GM12878 (cell line): ENCODE measurements around the gene ALDH1A2. TPM values are rescaled to one million over a fixed set of nuclear protein-coding genes. Genes with fewer than 3 reads are reported as not detected.
A peak's percentile ranks its signal among the peaks of the same experiment; 100 is the strongest.

Experiments
- ATAC-seq: fragments of 200-7000 bp; cut with Tn5 transposase; 3 replicates; pipeline ENCODE4 v1.9.1; 2020; ENCODE audit warnings: mild to moderate bottlenecking, moderate library complexity
- BruUV-seq: library from RNA; stranded (reverse); fragments of 400-500 nt; replicated peaks from 2 replicates; lab custom pipeline; 2021; lab: Mats Ljungman, UMichigan
- CTCF ChIA-PET: fragments of 300-600 bp; sonication (Branson Sonifier 250); formaldehyde crosslinking; extraction: SDS; loops from one replicate; lab custom pipeline; 2021; ENCODE audit warnings: inconsistent platforms; lab: Yijun Ruan, JAX
- POLR2A ChIA-PET: fragments of 350-600 bp; formaldehyde crosslinking; extraction: SDS; loops from one replicate; lab custom pipeline; 2021; ENCODE audit warnings: inconsistent platforms; lab: Charles Lee
- RAD21 ChIA-PET: fragments of 300-600 bp; sonication (Branson Sonifier 250); formaldehyde crosslinking; loops from one replicate; lab custom pipeline; 2023; ENCODE audit warnings: antibody characterized with exemption; ENCODE audit not compliant: unreplicated experiment; lab: Charles Lee
- SMC1A ChIA-PET: fragments of 300-600 bp; sonication (Branson Sonifier 250); formaldehyde crosslinking; loops from one replicate; lab custom pipeline; 2023; ENCODE audit not compliant: unreplicated experiment, uncharacterized antibody; lab: Charles Lee
- DNase-seq: peaks from one replicate; pipeline ENCODE4 v3.0.0-alpha.2; 2011; ENCODE audit warnings: low read depth, low spot score
- FAIRE-seq: peaks from 3 replicates; lab custom pipeline; 2011; peaks lifted over from hg19 to GRCh38; lab: Jason Lieb, UNC
- H2AFZ ChIP-seq: 2 replicates; pipeline ENCODE4 v1.6.0; 2011; ENCODE audit warnings: low read depth, low read length, control low read depth; ENCODE audit not compliant: control insufficient read depth
- H3K27ac ChIP-seq: 2 replicates; pipeline ENCODE4 v1.5.1; 2011; ENCODE audit warnings: control low read depth; ENCODE audit not compliant: control insufficient read depth, insufficient read depth
- H3K27me3 ChIP-seq, 2 experiments: replicated peaks in 1 of 2; 2 replicates each; pipeline versions ENCODE4 v1.6.0 to v1.6.1; 2011; ENCODE audit warnings: low read length in 1 of 2; ENCODE audit not compliant: control insufficient read depth in 2 of 2, insufficient read depth in 2 of 2
- H3K36me3 ChIP-seq, 2 experiments: 2 replicates each; pipeline ENCODE4 v1.5.1; 2011; ENCODE audit warnings: low read length in 1 of 2; ENCODE audit not compliant: control insufficient read depth in 2 of 2, insufficient read depth in 2 of 2
- H3K4me1 ChIP-seq: 2 replicates; pipeline ENCODE4 v1.6.1; 2011; ENCODE audit warnings: mild to moderate bottlenecking, low read length, moderate library complexity, mixed read lengths; ENCODE audit not compliant: control insufficient read depth, insufficient read depth
- H3K4me2 ChIP-seq: 2 replicates; pipeline ENCODE4 v1.6.0; 2011; ENCODE audit warnings: control low read depth; ENCODE audit not compliant: control insufficient read depth, insufficient read depth
- H3K4me3 ChIP-seq: fragments of 200-600 bp; sonication (generic); 2 replicates; pipeline ENCODE4 v1.5.1; 2016
- H3K79me2 ChIP-seq: 2 replicates; pipeline ENCODE4 v1.6.0; 2011; ENCODE audit warnings: low read length; ENCODE audit not compliant: control insufficient read depth, insufficient read depth
- H3K9ac ChIP-seq: 2 replicates; pipeline ENCODE4 v1.8.0; 2011; ENCODE audit warnings: low read length, control low read depth, mixed read lengths; ENCODE audit not compliant: control insufficient read depth, insufficient read depth
- H3K9me3 ChIP-seq: replicated peaks from 3 replicates; pipeline ENCODE4 v1.5.1; 2011; ENCODE audit warnings: mild to moderate bottlenecking, low read length; ENCODE audit not compliant: control insufficient read depth, insufficient read depth
- H4K20me1 ChIP-seq: 2 replicates; pipeline ENCODE4 v1.6.0; 2011; ENCODE audit not compliant: control insufficient read depth, insufficient read depth
- BCL11A ChIP-seq: IDR thresholded peaks from 2 replicates; pipeline ENCODE4 v1.6.1; 2011; ENCODE audit warnings: low read depth, low read length
- CBX5 ChIP-seq: sonication (generic); IDR thresholded peaks from 2 replicates; pipeline ENCODE4 v1.6.1; 2016; ENCODE audit warnings: low read depth, moderate library complexity, mild to moderate bottlenecking, inconsistent platforms
- CEBPZ ChIP-seq: fragments of 150-350 bp; IDR thresholded peaks from 2 replicates; pipeline ENCODE4 v1.6.1; 2016; ENCODE audit warnings: low read depth, low read length
- CHD1 ChIP-seq: IDR thresholded peaks from 2 replicates; pipeline ENCODE4 v1.6.1; 2012; ENCODE audit warnings: low read depth, low read length, improper control_type of control experiment
- CHD4 ChIP-seq: fragments of 200-600 bp; sonication (generic); IDR thresholded peaks from 2 replicates; pipeline ENCODE4 v1.6.1; 2016; ENCODE audit warnings: mild to moderate bottlenecking
- CREB1 ChIP-seq: IDR thresholded peaks from 2 replicates; pipeline ENCODE4 v1.6.1; 2012; ENCODE audit warnings: low read depth, mild to moderate bottlenecking, inconsistent platforms
- EGR1 ChIP-seq, 2 experiments: IDR thresholded peaks; 1 replicate in 1 of 2; 2 replicates in 1 of 2; pipeline ENCODE4 v1.6.1; 2011 to 2012; ENCODE audit warnings: low read depth in 2 of 2, low read length in 2 of 2, borderline replicate concordance in 1 of 2, mild to moderate bottlenecking in 1 of 2, moderate library complexity in 1 of 2
- EZH2 ChIP-seq: IDR thresholded peaks from 2 replicates; pipeline ENCODE4 v1.6.1; 2012; ENCODE audit warnings: low read depth, mild to moderate bottlenecking, control low read depth, inconsistent platforms, low read length, borderline replicate concordance; ENCODE audit not compliant: control insufficient read depth
- JUNB ChIP-seq: IDR thresholded peaks from 2 replicates; pipeline ENCODE4 v1.6.1; 2016; ENCODE audit warnings: antibody characterized with exemption, mild to moderate bottlenecking
- NFYA ChIP-seq: IDR thresholded peaks from 2 replicates; pipeline ENCODE4 v1.6.1; 2011; ENCODE audit warnings: low read depth, mild to moderate bottlenecking, low read length, improper control_type of control experiment, borderline replicate concordance
- NR2C2 ChIP-seq: IDR thresholded peaks from 2 replicates; pipeline ENCODE4 v1.6.1; 2011; ENCODE audit warnings: borderline replicate concordance, low read depth; ENCODE audit not compliant: control insufficient read depth, insufficient read length
- PAX8 ChIP-seq: fragments of 450-650 bp; IDR thresholded peaks from 2 replicates; pipeline ENCODE4 v1.6.1; 2017; ENCODE audit warnings: mild to moderate bottlenecking, moderate library complexity
- RFX5 ChIP-seq: IDR thresholded peaks from 2 replicates; pipeline ENCODE4 v1.6.1; 2011; ENCODE audit warnings: low read depth, low read length, improper control_type of control experiment
- SMAD1 ChIP-seq: fragments of 450-650 bp; IDR thresholded peaks from 2 replicates; pipeline ENCODE4 v1.6.1; 2018; ENCODE audit warnings: mild to moderate bottlenecking, low read depth; ENCODE audit not compliant: partially characterized antibody
- TCF3 ChIP-seq: IDR thresholded peaks from 2 replicates; pipeline ENCODE4 v1.6.1; 2012; ENCODE audit warnings: low read depth, mild to moderate bottlenecking, low read length, borderline replicate concordance; ENCODE audit not compliant: insufficient read depth
- ZBED1 ChIP-seq: IDR thresholded peaks from 2 replicates; pipeline ENCODE4 v1.6.1; 2016; ENCODE audit warnings: borderline replicate concordance
- ZNF217 ChIP-seq: fragments of 450-650 bp; IDR thresholded peaks from 2 replicates; pipeline ENCODE4 v1.6.1; 2017; ENCODE audit warnings: antibody characterized with exemption, mild to moderate bottlenecking
- ZNF622 ChIP-seq: fragments of 450-650 bp; IDR thresholded peaks from 2 replicates; pipeline ENCODE4 v1.6.1; 2017; ENCODE audit warnings: mild to moderate bottlenecking, inconsistent platforms
- WGBS: methylation state at CpG from one replicate; pipeline ENCODE4 v1.1.6; 2016; ENCODE audit warnings: low lambda C conversion rate; ENCODE audit not compliant: insufficient replicate concordance, insufficient coverage; ENCODE audit errors: missing lambda C conversion rate; 5-methylcytosine and 5-hydroxymethylcytosine counted together
- in situ Hi-C: fragments of 300-500 bp; cut with MboI; formaldehyde crosslinking; loops from 9 replicates; pipeline ENCODE4 v1.14.3; 2018; ENCODE audit warnings: mixed read lengths
- intact Hi-C: fragments of 100-400 bp; cut with micrococcal nuclease; formaldehyde crosslinking; loops from one replicate; pipeline ENCODE4 v1.14.2; 2022; ENCODE audit not compliant: unreplicated experiment
- polyA plus RNA-seq, 11 experiments: library from polyadenylated mRNA; depleted of rRNA in 4 of 11; unstranded in 6 of 11; stranded (reverse) in 5 of 11; fragments of >200 nt; fragmentation: Nextera tagmentation in 4 of 11; fragmentation: Illumina TruSeq in 1 of 11; extraction: Ambion mirVana in 4 of 11; extraction: Trizol in 1 of 11; gene quantifications; 1 replicate in 1 of 11; 2 replicates in 10 of 11; pipeline versions ENCODE4 v1.2.1 to v1.2.3, GENCODE V29; 2011 to 2016; ENCODE audit warnings: inconsistent platforms in 2 of 11, missing spikeins in 2 of 11, low read depth in 1 of 11
- total RNA-seq, 4 experiments: library from RNA; depleted of rRNA in 3 of 4; stranded (reverse); fragments of >200 nt in 3 of 4; fragmentation: Illumina TruSeq in 1 of 4; extraction: Trizol in 1 of 4; gene quantifications; 2 replicates each; pipeline versions ENCODE4 v1.2.1 to v1.2.3, GENCODE V29; 2013 to 2021
- TF ChIP-seq, protein P1 (sequence below), 3 experiments: IDR thresholded peaks in 2 of 3; conservative IDR thresholded peaks in 1 of 3; 2 replicates each; pipeline ENCODE4 v1.5.1; 2011; ENCODE audit warnings: low read depth in 3 of 3, low read length in 3 of 3, mild to moderate bottlenecking in 3 of 3, control low read depth in 2 of 3, moderate library complexity in 2 of 3, inconsistent platforms in 1 of 3, mixed read lengths in 1 of 3; ENCODE audit not compliant: control insufficient read depth in 2 of 3, insufficient read depth in 1 of 3; ENCODE audit errors: extremely low read depth in 1 of 3

Gene ALDH1A2
- total and polyA plus RNA-seq, 10 of the 15 experiments (the other 5 are each of a cell fraction or from before 2014, with no cell fraction given) = 0.06 to 0.92 (median 0.18) TPM; not detected in 5

GRCh38 chr15:58070801-58071418, 5.4 kb upstream of the ALDH1A2 start (continued):
- TF ChIP-seq, protein P1, sequence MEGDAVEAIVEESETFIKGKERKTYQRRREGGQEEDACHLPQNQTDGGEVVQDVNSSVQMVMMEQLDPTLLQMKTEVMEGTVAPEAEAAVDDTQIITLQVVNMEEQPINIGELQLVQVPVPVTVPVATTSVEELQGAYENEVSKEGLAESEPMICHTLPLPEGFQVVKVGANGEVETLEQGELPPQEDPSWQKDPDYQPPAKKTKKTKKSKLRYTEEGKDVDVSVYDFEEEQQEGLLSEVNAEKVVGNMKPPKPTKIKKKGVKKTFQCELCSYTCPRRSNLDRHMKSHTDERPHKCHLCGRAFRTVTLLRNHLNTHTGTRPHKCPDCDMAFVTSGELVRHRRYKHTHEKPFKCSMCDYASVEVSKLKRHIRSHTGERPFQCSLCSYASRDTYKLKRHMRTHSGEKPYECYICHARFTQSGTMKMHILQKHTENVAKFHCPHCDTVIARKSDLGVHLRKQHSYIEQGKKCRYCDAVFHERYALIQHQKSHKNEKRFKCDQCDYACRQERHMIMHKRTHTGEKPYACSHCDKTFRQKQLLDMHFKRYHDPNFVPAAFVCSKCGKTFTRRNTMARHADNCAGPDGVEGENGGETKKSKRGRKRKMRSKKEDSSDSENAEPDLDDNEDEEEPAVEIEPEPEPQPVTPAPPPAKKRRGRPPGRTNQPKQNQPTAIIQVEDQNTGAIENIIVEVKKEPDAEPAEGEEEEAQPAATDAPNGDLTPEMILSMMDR (IDR thresholded peaks at IDR 0.05 in 2 of 3, conservative IDR thresholded peaks at IDR 0.05 in 1 of 3; ENCODE audit: control insufficient read depth in 2 of 3, extremely low read depth in 1 of 3, insufficient read depth in 1 of 3, low read depth in 3 of 3, low read length in 3 of 3) = peak; percentile 59 to 86 (median 80)
- TF ChIP-seq EGR1 (IDR thresholded peaks at IDR 0.05; ENCODE audit: borderline replicate concordance in 1 of 2, low read depth in 2 of 2, low read length in 2 of 2) (no peak), NR2C2 (no peak), CHD4 (no peak), CBX5 (no peak), NFYA (no peak), JUNB (no peak), PAX8 (no peak)

DNA sequence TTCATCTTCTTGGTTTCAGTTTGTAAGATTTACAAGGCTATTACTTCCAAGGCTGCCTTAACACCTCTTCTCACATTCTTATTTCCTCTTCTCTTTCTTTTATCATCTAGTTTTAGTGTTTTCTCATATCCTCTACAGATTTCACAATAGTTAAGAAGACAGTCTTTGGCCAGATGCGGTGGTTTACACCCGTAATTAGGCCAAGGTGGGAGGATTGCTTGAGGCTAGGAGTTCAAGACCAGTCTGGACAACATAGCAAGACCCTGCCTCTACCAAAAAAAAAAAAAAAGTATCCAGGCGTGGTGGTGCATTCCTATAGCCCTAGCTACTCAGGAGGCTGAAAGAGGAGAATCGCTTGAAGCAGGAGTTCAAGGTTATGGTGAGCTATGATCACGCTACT, 3.5 kb upstream of the ALDH1A2 start:
- Histone ChIP-seq H3K79me2 (no peaks in the 10 kb centered on the region), H3K4me2 (no peak overlapping the region), H3K27me3 (peaks cover 2 to 9% of the 10 kb centered on the region in 2 experiments), H3K36me3 (no peaks in the 10 kb centered on the region), H3K4me3 (no peak overlapping the region), H3K27ac (no peak overlapping the region), H3K9me3 (no peaks in the 10 kb centered on the region; the same call in 2 of the 3 replicates), H3K9ac (no peak overlapping the region), H4K20me1 (no peaks in the 10 kb centered on the region), H3K4me1 (no peaks in the 10 kb centered on the region), H2AFZ (no peak overlapping the region)
- no peak for ATAC-seq
- no peak for DNase-seq
- BruUV-seq = no TSS peak
- ChIA-PET CTCF (interaction anchor here (0.7 to 3.4 kb wide), 9 partner anchors 11 to 336 kb away, joined by 3 to 27 read pairs (median 13); no protein-coding TSS in a partner anchor), SMC1A (interaction anchor here (1.2 kb wide), 1 partner anchor 113 kb away, joined by 3 read pairs; no protein-coding TSS in a partner anchor), POLR2A (no interaction called here), RAD21 (interaction anchor here (3.3 kb wide), 1 partner anchor 209 kb away, joined by 14 read pairs; no protein-coding TSS in a partner anchor)
- WGBS = 32% methylated on average over 5 of the region's 5 CpGs
- in situ Hi-C loops (loop anchor here (5.0 kb wide), 1 partner anchor 202 kb away; no protein-coding TSS in a partner anchor), intact Hi-C loops (loop anchor here (10.0 kb wide), 1 partner anchor 504 kb away; no protein-coding TSS in a partner anchor)
- no peak for FAIRE-seq
- TF ChIP-seq CHD1 = no peak
- no peak for TF ChIP-seq BCL11A
- TF ChIP-seq SMAD1 = no peak
- TF ChIP-seq TCF3 = no peak
- TF ChIP-seq ZNF217 = no peak
- no peak for TF ChIP-seq RFX5
- TF ChIP-seq ZBED1 = no peak
- TF ChIP-seq CREB1 = no peak
- TF ChIP-seq ZNF622 = no peak
- TF ChIP-seq CEBPZ = no peak
- TF ChIP-seq EZH2 = no peak
